IMR-90 (cell line): Measurements from ENCODE around the gene CYTH1. TPM values are rescaled to one million over a fixed set of nuclear protein-coding genes. Genes with fewer than 3 reads are reported as not detected.

Experiments
- ATAC-seq: fragments of 200-7000 bp; cut with Tn5 transposase; 2 replicates; pipeline ENCODE4 v1.9.1; 2020; ENCODE audit warnings: low read depth, mild to moderate bottlenecking, moderate library complexity
- BruUV-seq: library from RNA; stranded (reverse); fragments of 400-500 nt; replicated peaks from 2 replicates; lab custom pipeline; 2021; lab: Mats Ljungman, UMichigan
- CTCF ChIA-PET: fragments of 300-600 bp; formaldehyde crosslinking; extraction: SDS; loops from one replicate; lab custom pipeline; 2021; ENCODE audit warnings: antibody characterized with exemption; lab: Yijun Ruan, JAX
- POLR2A ChIA-PET: fragments of 300-600 bp; sonication (Branson Sonifier 250); formaldehyde crosslinking; loops from one replicate; lab custom pipeline; 2022; ENCODE audit warnings: antibody characterized with exemption; ENCODE audit not compliant: unreplicated experiment; lab: Charles Lee
- DNase-seq: peaks from one replicate; pipeline ENCODE4 v3.0.0; 2013
- H2AFZ ChIP-seq: replicated peaks from 2 replicates; pipeline ENCODE3; 2013; ENCODE audit warnings: low read length, mild to moderate bottlenecking; ENCODE audit not compliant: poor library complexity
- H2AK5ac ChIP-seq: 2 replicates; pipeline ENCODE4 v1.6.1; 2013; ENCODE audit warnings: low read depth, low read length, inconsistent platforms
- H2AK9ac ChIP-seq: replicated peaks from 2 replicates; pipeline ENCODE3; 2013; ENCODE audit warnings: mild to moderate bottlenecking, low read depth, low read length, moderate library complexity; ENCODE audit not compliant: poor library complexity
- H2BK120ac ChIP-seq: 2 replicates; pipeline ENCODE4 v1.6.1; 2013; ENCODE audit warnings: low read depth, low read length, inconsistent platforms
- H2BK15ac ChIP-seq: 3 replicates; pipeline ENCODE4 v1.6.1; 2013; ENCODE audit warnings: low read depth, low read length, inconsistent platforms
- H2BK20ac ChIP-seq: 2 replicates; pipeline ENCODE4 v1.6.1; 2013; ENCODE audit warnings: low read depth, mild to moderate bottlenecking, inconsistent platforms, low read length, moderate library complexity
- H2BK5ac ChIP-seq: 2 replicates; pipeline ENCODE4 v1.6.1; 2013; ENCODE audit warnings: mild to moderate bottlenecking, low read depth, low read length, inconsistent platforms; ENCODE audit not compliant: poor library complexity, severe bottlenecking
- H3K14ac ChIP-seq: replicated peaks from 2 replicates; pipeline ENCODE4 v1.6.1; 2013; ENCODE audit warnings: low read depth, low read length, inconsistent platforms
- H3K18ac ChIP-seq: 2 replicates; pipeline ENCODE4 v1.6.1; 2013; ENCODE audit warnings: low read depth, low read length, control low read depth
- H3K23ac ChIP-seq: 2 replicates; pipeline ENCODE4 v1.6.1; 2013; ENCODE audit warnings: low read depth, low read length, inconsistent platforms
- H3K27ac ChIP-seq: 2 replicates; pipeline ENCODE4 v1.5.1; 2013; ENCODE audit warnings: mild to moderate bottlenecking, control low read depth, low read length; ENCODE audit not compliant: insufficient read depth
- H3K27me3 ChIP-seq: 2 replicates; pipeline ENCODE4 v1.6.1; 2013; ENCODE audit warnings: low read length; ENCODE audit not compliant: control insufficient read depth, insufficient read depth
- H3K36me3 ChIP-seq: 2 replicates; pipeline ENCODE4 v1.6.1; 2013; ENCODE audit warnings: low read length, mixed read lengths; ENCODE audit not compliant: control insufficient read depth, insufficient read depth
- H3K4ac ChIP-seq: 2 replicates; pipeline ENCODE4 v1.6.1; 2013; ENCODE audit warnings: low read depth, low read length, inconsistent platforms
- H3K4me1 ChIP-seq: 2 replicates; pipeline ENCODE4 v1.6.1; 2013; ENCODE audit warnings: low read length, mixed read lengths; ENCODE audit not compliant: control insufficient read depth, insufficient read depth
- H3K4me2 ChIP-seq: 2 replicates; pipeline ENCODE4 v1.6.1; 2013; ENCODE audit warnings: low read depth, mild to moderate bottlenecking, control low read depth, low read length, moderate library complexity
- H3K4me3 ChIP-seq: 2 replicates; pipeline ENCODE4 v1.5.1; 2013; ENCODE audit warnings: low read depth, mild to moderate bottlenecking, control low read depth, low read length, moderate library complexity; ENCODE audit not compliant: insufficient read depth
- H3K56ac ChIP-seq: 2 replicates; pipeline ENCODE4 v1.6.1; 2013; ENCODE audit warnings: low read length, inconsistent platforms; ENCODE audit not compliant: insufficient read depth; ENCODE audit errors: extremely low read depth
- H3K79me1 ChIP-seq, 2 experiments: 2 replicates each; pipeline ENCODE4 v1.6.1; 2013; ENCODE audit warnings: low read length in 2 of 2, inconsistent platforms in 1 of 2, low read depth in 1 of 2
- H3K9ac ChIP-seq: 2 replicates; pipeline ENCODE4 v1.6.1; 2013; ENCODE audit warnings: low read depth, low read length, control low read depth
- H3K9me1 ChIP-seq: 2 replicates; pipeline ENCODE4 v1.6.1; 2013; ENCODE audit warnings: low read length, inconsistent platforms; ENCODE audit not compliant: insufficient read depth
- H3K9me3 ChIP-seq: 2 replicates; pipeline ENCODE4 v1.6.1; 2013; ENCODE audit warnings: low read length; ENCODE audit not compliant: control insufficient read depth, insufficient read depth
- H4K20me1 ChIP-seq: 2 replicates; pipeline ENCODE4 v1.6.1; 2013; ENCODE audit warnings: low read length, inconsistent platforms; ENCODE audit not compliant: insufficient read depth
- H4K5ac ChIP-seq: 2 replicates; pipeline ENCODE4 v1.6.1; 2013; ENCODE audit warnings: mild to moderate bottlenecking, low read depth, low read length, control low read depth
- H4K8ac ChIP-seq, 2 experiments: 2 replicates each; pipeline ENCODE4 v1.6.1; 2013; ENCODE audit warnings: low read depth in 2 of 2, low read length in 2 of 2, control low read depth in 1 of 2, inconsistent platforms in 1 of 2
- H4K91ac ChIP-seq: 2 replicates; pipeline ENCODE4 v1.6.1; 2013; ENCODE audit warnings: low read depth, low read length, inconsistent platforms; ENCODE audit not compliant: insufficient read depth
- BHLHE40 ChIP-seq: fragments of 150-350 bp; IDR thresholded peaks from 2 replicates; pipeline ENCODE4 v1.6.1; 2016; ENCODE audit warnings: mild to moderate bottlenecking, low read depth, low read length
- CEBPB ChIP-seq: IDR thresholded peaks from 2 replicates; pipeline ENCODE4 v1.6.1; 2012; ENCODE audit warnings: low read depth, low read length, improper control_type of control experiment
- CHD1 ChIP-seq: IDR thresholded peaks from 2 replicates; pipeline ENCODE4 v1.6.1; 2012; ENCODE audit warnings: low read depth, low read length, improper control_type of control experiment
- FOS ChIP-seq: fragments of 150-350 bp; IDR thresholded peaks from 2 replicates; pipeline ENCODE4 v1.6.1; 2016; ENCODE audit warnings: low read depth, low read length
- MAFK ChIP-seq: IDR thresholded peaks from 2 replicates; pipeline ENCODE4 v1.6.1; 2012; ENCODE audit warnings: low read depth, low read length, improper control_type of control experiment
- MAZ ChIP-seq: IDR thresholded peaks from 2 replicates; pipeline ENCODE4 v1.6.1; 2012; ENCODE audit warnings: low read depth, mild to moderate bottlenecking, low read length, improper control_type of control experiment, moderate library complexity, borderline replicate concordance
- MXI1 ChIP-seq: IDR thresholded peaks from 2 replicates; pipeline ENCODE4 v1.6.1; 2012; ENCODE audit warnings: low read depth, mild to moderate bottlenecking, low read length, moderate library complexity, borderline replicate concordance
- NFE2L2 ChIP-seq: fragments of 150-350 bp; IDR thresholded peaks from 2 replicates; pipeline ENCODE4 v1.6.1; 2016; ENCODE audit warnings: low read depth, mild to moderate bottlenecking, low read length
- POLR2A ChIP-seq: IDR thresholded peaks from 2 replicates; pipeline ENCODE4 v1.6.1; 2012; ENCODE audit warnings: mild to moderate bottlenecking, low read depth, low read length
- RAD21 ChIP-seq: IDR thresholded peaks from 2 replicates; pipeline ENCODE4 v1.6.1; 2012; ENCODE audit warnings: low read length, improper control_type of control experiment
- RCOR1 ChIP-seq: IDR thresholded peaks from 2 replicates; pipeline ENCODE4 v1.6.1; 2012; ENCODE audit warnings: mild to moderate bottlenecking, low read length, improper control_type of control experiment; ENCODE audit not compliant: insufficient replicate concordance
- RFX5 ChIP-seq: IDR thresholded peaks from 2 replicates; pipeline ENCODE4 v1.8.0; 2012; ENCODE audit warnings: low read depth, mild to moderate bottlenecking, low read length, moderate library complexity
- SMC3 ChIP-seq: fragments of 150-350 bp; IDR thresholded peaks from 2 replicates; pipeline ENCODE4 v1.6.1; 2016; ENCODE audit warnings: low read depth, mild to moderate bottlenecking, antibody characterized with exemption, low read length, moderate library complexity
- WGBS, 2 experiments: methylation state at CpG; one replicate each; pipeline versions ENCODE4 v1.1.5 to v1.1.7; 2013; ENCODE audit warnings: missing lambda C conversion rate in 2 of 2; ENCODE audit not compliant: insufficient read length in 1 of 2; ENCODE audit errors: extremely low coverage in 2 of 2; 5-methylcytosine and 5-hydroxymethylcytosine counted together
- dilution Hi-C: fragments of 300-500 bp; cut with HindIII; formaldehyde crosslinking; loops from one replicate; pipeline ENCODE4 v1.14.3; 2018; ENCODE audit warnings: low sequenced_read_pairs; ENCODE audit not compliant: unreplicated experiment
- in situ Hi-C: fragments of 300-500 bp; cut with MboI; formaldehyde crosslinking; loops from 3 replicates; pipeline ENCODE4 v1.14.3; 2019; ENCODE audit warnings: low sequenced_read_pairs, inconsistent platforms, mixed read lengths
- intact Hi-C: fragments of 100-400 bp; cut with micrococcal nuclease; formaldehyde crosslinking; loops from 2 replicates; pipeline ENCODE4 v1.10.0; 2022
- polyA plus RNA-seq, 3 experiments: library from polyadenylated mRNA; depleted of rRNA; stranded (reverse); fragments of >200 nt; gene quantifications; 2 replicates each; pipeline ENCODE4 v1.2.3, GENCODE V29; 2012; ENCODE audit warnings: low replicate concordance in 1 of 3
- total RNA-seq: library from RNA; depleted of rRNA; stranded (reverse); fragments of >200 nt; gene quantifications from 2 replicates; pipeline ENCODE4 v1.2.3, GENCODE V29; 2012
- TF ChIP-seq, protein P1 (sequence below): conservative IDR thresholded peaks from 2 replicates; pipeline ENCODE4 v1.5.1; 2012; ENCODE audit warnings: mild to moderate bottlenecking, low read depth, low read length, improper control_type of control experiment
- TF ChIP-seq, protein P2 (sequence below): fragments of 150-350 bp; IDR thresholded peaks from 2 replicates; pipeline ENCODE4 v1.6.1; 2017; ENCODE audit warnings: mild to moderate bottlenecking, antibody characterized with exemption, low read length, low read depth
- TF ChIP-seq, protein P3 (sequence below): fragments of 150-350 bp; IDR thresholded peaks from 2 replicates; pipeline ENCODE4 v1.6.1; 2016; ENCODE audit warnings: low read depth, mild to moderate bottlenecking, low read length, moderate library complexity, borderline replicate concordance

CYTH1 gene
- total and polyA plus RNA-seq, 2 of the 4 experiments (the other 2 are of a cell fraction) = 7.9 to 12.4 TPM

DNA sequence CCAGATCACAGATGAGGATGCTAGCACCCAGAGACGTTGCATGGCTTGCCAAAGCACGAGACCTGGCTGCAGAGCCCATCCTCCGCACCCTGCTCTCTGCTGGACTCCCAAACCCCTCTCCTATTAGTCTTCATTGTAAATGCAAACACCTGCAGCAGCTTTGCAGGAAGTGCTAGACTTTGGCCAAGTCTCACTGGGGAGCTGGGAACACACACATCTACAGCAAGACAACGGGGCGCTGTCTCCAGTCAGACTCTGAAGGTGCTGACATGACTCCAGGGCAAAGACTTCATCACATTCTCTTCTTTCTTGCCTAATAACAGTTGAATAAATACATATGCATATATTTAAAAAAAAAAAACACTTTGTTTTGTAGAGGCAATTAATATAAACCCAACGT is 43.8 kb downstream of the CYTH1 start:
- ATAC-seq (no peak), DNase-seq (no peak)
- H2BK20ac ChIP-seq = no peak overlapping the region
- H4K20me1 ChIP-seq = peaks cover 25% of the 10 kb centered on the region
- peaks cover 27 to 71% of the 10 kb centered on the region in 2 experiments for H3K79me1 ChIP-seq
- WGBS, 2 experiments = 89% methylated on average over 3 of the region's 6 CpGs; no CpG with 5 or more reads in 1 of the 2 experiments
- peaks cover 12% of the 10 kb centered on the region for H3K4me1 ChIP-seq
- no peak overlapping the region for H4K5ac ChIP-seq
- no peak overlapping the region for H2AFZ ChIP-seq
- H3K27ac ChIP-seq = no peak overlapping the region
- H3K36me3 ChIP-seq = no peaks in the 10 kb centered on the region
- no peak overlapping the region for H2BK15ac ChIP-seq
- H3K9me3 ChIP-seq = no peaks in the 10 kb centered on the region
- no peak for TF ChIP-seq NFE2L2
- TF ChIP-seq CEBPB = no peak
- no peak for TF ChIP-seq BHLHE40
- no peak for TF ChIP-seq CHD1
- no peak for TF ChIP-seq FOS
- TF ChIP-seq MAZ = no peak
- TF ChIP-seq, protein P1, sequence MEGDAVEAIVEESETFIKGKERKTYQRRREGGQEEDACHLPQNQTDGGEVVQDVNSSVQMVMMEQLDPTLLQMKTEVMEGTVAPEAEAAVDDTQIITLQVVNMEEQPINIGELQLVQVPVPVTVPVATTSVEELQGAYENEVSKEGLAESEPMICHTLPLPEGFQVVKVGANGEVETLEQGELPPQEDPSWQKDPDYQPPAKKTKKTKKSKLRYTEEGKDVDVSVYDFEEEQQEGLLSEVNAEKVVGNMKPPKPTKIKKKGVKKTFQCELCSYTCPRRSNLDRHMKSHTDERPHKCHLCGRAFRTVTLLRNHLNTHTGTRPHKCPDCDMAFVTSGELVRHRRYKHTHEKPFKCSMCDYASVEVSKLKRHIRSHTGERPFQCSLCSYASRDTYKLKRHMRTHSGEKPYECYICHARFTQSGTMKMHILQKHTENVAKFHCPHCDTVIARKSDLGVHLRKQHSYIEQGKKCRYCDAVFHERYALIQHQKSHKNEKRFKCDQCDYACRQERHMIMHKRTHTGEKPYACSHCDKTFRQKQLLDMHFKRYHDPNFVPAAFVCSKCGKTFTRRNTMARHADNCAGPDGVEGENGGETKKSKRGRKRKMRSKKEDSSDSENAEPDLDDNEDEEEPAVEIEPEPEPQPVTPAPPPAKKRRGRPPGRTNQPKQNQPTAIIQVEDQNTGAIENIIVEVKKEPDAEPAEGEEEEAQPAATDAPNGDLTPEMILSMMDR = no peak
- TF ChIP-seq RFX5 = no peak
- TF ChIP-seq, protein P2, sequence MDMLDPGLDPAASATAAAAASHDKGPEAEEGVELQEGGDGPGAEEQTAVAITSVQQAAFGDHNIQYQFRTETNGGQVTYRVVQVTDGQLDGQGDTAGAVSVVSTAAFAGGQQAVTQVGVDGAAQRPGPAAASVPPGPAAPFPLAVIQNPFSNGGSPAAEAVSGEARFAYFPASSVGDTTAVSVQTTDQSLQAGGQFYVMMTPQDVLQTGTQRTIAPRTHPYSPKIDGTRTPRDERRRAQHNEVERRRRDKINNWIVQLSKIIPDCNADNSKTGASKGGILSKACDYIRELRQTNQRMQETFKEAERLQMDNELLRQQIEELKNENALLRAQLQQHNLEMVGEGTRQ = no peak
- no peak for TF ChIP-seq POLR2A
- TF ChIP-seq, protein P3, sequence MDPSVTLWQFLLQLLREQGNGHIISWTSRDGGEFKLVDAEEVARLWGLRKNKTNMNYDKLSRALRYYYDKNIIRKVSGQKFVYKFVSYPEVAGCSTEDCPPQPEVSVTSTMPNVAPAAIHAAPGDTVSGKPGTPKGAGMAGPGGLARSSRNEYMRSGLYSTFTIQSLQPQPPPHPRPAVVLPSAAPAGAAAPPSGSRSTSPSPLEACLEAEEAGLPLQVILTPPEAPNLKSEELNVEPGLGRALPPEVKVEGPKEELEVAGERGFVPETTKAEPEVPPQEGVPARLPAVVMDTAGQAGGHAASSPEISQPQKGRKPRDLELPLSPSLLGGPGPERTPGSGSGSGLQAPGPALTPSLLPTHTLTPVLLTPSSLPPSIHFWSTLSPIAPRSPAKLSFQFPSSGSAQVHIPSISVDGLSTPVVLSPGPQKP = no peak
- no peak for TF ChIP-seq RAD21
- TF ChIP-seq RCOR1 = no peak
- no peak for TF ChIP-seq MAFK
- no peak for TF ChIP-seq MXI1
- TF ChIP-seq SMC3 = no peak
- no peak overlapping the region for H3K14ac ChIP-seq
- no peak overlapping the region for H3K4ac ChIP-seq
- no peak overlapping the region for H2AK5ac ChIP-seq
- ChIA-PET CTCF (interaction anchor here (0.5 kb wide), 1 partner anchor 25 kb away, joined by 3 read pairs; no protein-coding TSS in a partner anchor), POLR2A (no interaction called here)
- H3K56ac ChIP-seq = no peak overlapping the region
- dilution Hi-C loops = no loop called here
- no TSS peak for BruUV-seq
- no peak overlapping the region for H3K4me2 ChIP-seq
- no peak overlapping the region for H3K23ac ChIP-seq
- no peak overlapping the region for H3K18ac ChIP-seq
- no peak overlapping the region for H3K4me3 ChIP-seq
- H2BK5ac ChIP-seq = no peak overlapping the region
- H2AK9ac ChIP-seq = no peak overlapping the region
- no peak overlapping the region for H4K8ac ChIP-seq
- intact Hi-C loops = no loop called here
- H3K27me3 ChIP-seq = no peaks in the 10 kb centered on the region
- H3K9ac ChIP-seq = no peak overlapping the region
- in situ Hi-C loops = no loop called here
- H4K91ac ChIP-seq = no peak overlapping the region
- H3K9me1 ChIP-seq = peaks cover 14% of the 10 kb centered on the region
- H2BK120ac ChIP-seq = no peak overlapping the region
